ENCODE measurements around the gene PEAK3. TPM values are rescaled to one million over a fixed set of nuclear protein-coding genes. Genes with fewer than 3 reads are reported as not detected.
A peak's percentile ranks its signal among the peaks of the same experiment; 100 is the strongest.

The PEAK3 gene
- total RNA-seq, 4 donors from 2014 or later = 0.27 to 1.6 (median 0.59) TPM

- DNase-seq = no peak
- Histone ChIP-seq H3K27me3 (no peaks in the 10 kb centered on the region), H3K4me3 (replicated peaks in 1 of 3) (no peak overlapping the region), H3K36me3 (no peaks in the 10 kb centered on the region), H3K27ac (no peak overlapping the region), H3K4me1 (peaks cover 5 to 26% of the 10 kb centered on the region in 2 donors), H3K9me3 (no peaks in the 10 kb centered on the region)
- 90 to 91% methylated on average over 20 to 27 of the region's 33 CpGs for WGBS, 2 donors
- intact Hi-C loops (cut with DNase I) = no loop called here
- no peak for TF ChIP-seq CTCF (IDR thresholded peaks at IDR 0.05)
- no peak for TF ChIP-seq POLR2A (IDR thresholded peaks at IDR 0.05)
Measured at GRCh38 chr19:2278459-2279158, 3.4 kb downstream of the PEAK3 start.

- intact Hi-C loops (cut with DNase I) = no loop called here
- no peak overlapping the region for H3K27ac ChIP-seq
- DNase-seq = no peak
- no peaks in the 10 kb centered on the region for H3K27me3 ChIP-seq
- peaks cover 5 to 35% of the 10 kb centered on the region in 2 donors for H3K4me1 ChIP-seq
- 82 to 86% methylated on average over 5 to 9 of the region's 9 CpGs for WGBS, 2 donors
- no peak for TF ChIP-seq POLR2A (IDR thresholded peaks at IDR 0.05)
- TF ChIP-seq CTCF (IDR thresholded peaks at IDR 0.05) = no peak
- no peak overlapping the region for H3K4me3 ChIP-seq (replicated peaks in 1 of 3)
- H3K9me3 ChIP-seq = no peaks in the 10 kb centered on the region
- H3K36me3 ChIP-seq = peaks cover 9 to 10% of the 10 kb centered on the region in 2 donors
Measured at GRCh38 chr19:2277138-2277537, 4.8 kb downstream of the PEAK3 start.

GRCh38 chr19:2276429-2276986, 5.5 kb downstream of the PEAK3 start:
- intact Hi-C loops (cut with DNase I) = no loop called here
- Histone ChIP-seq H3K4me1 (peaks cover 6 to 36% of the 10 kb centered on the region in 2 donors), H3K27ac (no peak overlapping the region), H3K36me3 (peaks cover 13 to 16% of the 10 kb centered on the region in 2 donors), H3K27me3 (no peaks in the 10 kb centered on the region), H3K4me3 (replicated peaks in 1 of 3) (no peak overlapping the region), H3K9me3 (no peaks in the 10 kb centered on the region)
- 96% methylated on average over 20 of the region's 28 CpGs for WGBS, 2 donors
- TF ChIP-seq POLR2A (IDR thresholded peaks at IDR 0.05) (no peak), CTCF (IDR thresholded peaks at IDR 0.05) (no peak)
- no peak for DNase-seq

GRCh38 chr19:2275588-2276428, 6.2 kb downstream of the PEAK3 start:
- no peak overlapping the region for H3K4me3 ChIP-seq (replicated peaks in 1 of 3)
- intact Hi-C loops (cut with DNase I) = no loop called here
- peak in 1 of 2 donors; percentile 17 for DNase-seq
- 77 to 93% methylated on average over 11 to 17 of the region's 74 CpGs for WGBS, 2 donors
- H3K4me1 ChIP-seq = peaks cover 11 to 41% of the 10 kb centered on the region in 2 donors
- peak overlapping the region in 1 of 3 donors; percentile 23 for H3K27ac ChIP-seq
- H3K9me3 ChIP-seq = no peaks in the 10 kb centered on the region
- no peaks in the 10 kb centered on the region for H3K27me3 ChIP-seq
- TF ChIP-seq CTCF (IDR thresholded peaks at IDR 0.05) (no peak), POLR2A (IDR thresholded peaks at IDR 0.05) (no peak)
- H3K36me3 ChIP-seq = peaks cover 13 to 20% of the 10 kb centered on the region in 2 donors

Measured in thyroid gland (tissue), 4 donors.